Chondrocyte (in vitro differentiated cells): ENCODE measurements around the gene APP. TPM values are rescaled to one million over a fixed set of nuclear protein-coding genes. Genes with fewer than 3 reads are reported as not detected.

Source experiments
- DNase-seq: peaks from one replicate; pipeline ENCODE4 v3.0.0; 2021; ENCODE audit warnings: mixed read lengths, low spot score
- H3K27ac Mint-ChIP-seq: one replicate; pipeline ENCODE4 v1.8.0; 2021; ENCODE audit warnings: mild to moderate bottlenecking, moderate library complexity, mixed read lengths; ENCODE audit not compliant: unreplicated experiment
- H3K27me3 Mint-ChIP-seq: 2 replicates; pipeline ENCODE4 v1.8.0; 2021; ENCODE audit warnings: low read depth, mixed read lengths
- H3K36me3 Mint-ChIP-seq: 2 replicates; pipeline ENCODE4 v1.8.0; 2021; ENCODE audit warnings: low read depth, mixed read lengths
- H3K4me1 Mint-ChIP-seq: 2 replicates; pipeline ENCODE4 v1.8.0; 2021; ENCODE audit warnings: low read depth, mild to moderate bottlenecking, mixed read lengths
- H3K4me3 Mint-ChIP-seq: one replicate; pipeline ENCODE4 v1.8.0; 2021; ENCODE audit warnings: mild to moderate bottlenecking, moderate library complexity, mixed read lengths; ENCODE audit not compliant: unreplicated experiment
- H3K9me3 Mint-ChIP-seq: 2 replicates; pipeline ENCODE4 v1.8.0; 2021; ENCODE audit warnings: low read depth, mixed read lengths
- total RNA-seq: library from RNA; stranded (reverse); gene quantifications from 3 replicates; pipeline ENCODE4 v1.2.1, GENCODE V29; 2021
- TF ChIP-seq, protein P1 (sequence below): fragments of 200-600 bp; sonication (generic); IDR thresholded peaks from 2 replicates; pipeline ENCODE4 v1.5.0; 2021; ENCODE audit warnings: antibody characterized with exemption, mild to moderate bottlenecking, moderate library complexity

Gene APP
- total RNA-seq, 1 donor from 2014 or later, result 442 TPM

DNA sequence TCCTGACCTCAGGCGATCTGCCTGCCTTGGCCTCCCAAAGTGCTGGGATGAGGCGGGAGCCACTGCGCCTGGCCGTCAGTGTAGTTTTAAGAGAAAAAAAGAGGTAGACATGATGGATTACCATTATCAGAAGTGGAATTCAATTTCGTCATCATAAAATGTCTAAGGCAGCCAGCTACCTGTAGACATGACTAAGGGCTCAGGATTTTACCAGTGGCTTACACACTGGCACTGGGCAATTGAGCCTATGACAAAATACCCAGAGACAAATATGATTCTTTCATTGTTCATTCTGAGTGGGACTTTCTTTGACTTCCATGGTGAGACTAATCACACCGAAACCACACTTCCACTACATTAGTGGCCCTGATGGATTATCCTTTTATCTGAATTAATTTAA, 254.3 kb downstream of the APP start:
- Mint-ChIP-seq H3K27me3 (no peaks in the 10 kb centered on the region), H3K36me3 (peaks cover 5% of the 10 kb centered on the region), H3K27ac (no peak overlapping the region), H3K4me1 (peaks cover 22% of the 10 kb centered on the region), H3K4me3 (no peak overlapping the region), H3K9me3 (peaks cover 6% of the 10 kb centered on the region)
- DNase-seq, result no peak
- TF ChIP-seq, protein P1, sequence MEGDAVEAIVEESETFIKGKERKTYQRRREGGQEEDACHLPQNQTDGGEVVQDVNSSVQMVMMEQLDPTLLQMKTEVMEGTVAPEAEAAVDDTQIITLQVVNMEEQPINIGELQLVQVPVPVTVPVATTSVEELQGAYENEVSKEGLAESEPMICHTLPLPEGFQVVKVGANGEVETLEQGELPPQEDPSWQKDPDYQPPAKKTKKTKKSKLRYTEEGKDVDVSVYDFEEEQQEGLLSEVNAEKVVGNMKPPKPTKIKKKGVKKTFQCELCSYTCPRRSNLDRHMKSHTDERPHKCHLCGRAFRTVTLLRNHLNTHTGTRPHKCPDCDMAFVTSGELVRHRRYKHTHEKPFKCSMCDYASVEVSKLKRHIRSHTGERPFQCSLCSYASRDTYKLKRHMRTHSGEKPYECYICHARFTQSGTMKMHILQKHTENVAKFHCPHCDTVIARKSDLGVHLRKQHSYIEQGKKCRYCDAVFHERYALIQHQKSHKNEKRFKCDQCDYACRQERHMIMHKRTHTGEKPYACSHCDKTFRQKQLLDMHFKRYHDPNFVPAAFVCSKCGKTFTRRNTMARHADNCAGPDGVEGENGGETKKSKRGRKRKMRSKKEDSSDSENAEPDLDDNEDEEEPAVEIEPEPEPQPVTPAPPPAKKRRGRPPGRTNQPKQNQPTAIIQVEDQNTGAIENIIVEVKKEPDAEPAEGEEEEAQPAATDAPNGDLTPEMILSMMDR, result no peak

DNA sequence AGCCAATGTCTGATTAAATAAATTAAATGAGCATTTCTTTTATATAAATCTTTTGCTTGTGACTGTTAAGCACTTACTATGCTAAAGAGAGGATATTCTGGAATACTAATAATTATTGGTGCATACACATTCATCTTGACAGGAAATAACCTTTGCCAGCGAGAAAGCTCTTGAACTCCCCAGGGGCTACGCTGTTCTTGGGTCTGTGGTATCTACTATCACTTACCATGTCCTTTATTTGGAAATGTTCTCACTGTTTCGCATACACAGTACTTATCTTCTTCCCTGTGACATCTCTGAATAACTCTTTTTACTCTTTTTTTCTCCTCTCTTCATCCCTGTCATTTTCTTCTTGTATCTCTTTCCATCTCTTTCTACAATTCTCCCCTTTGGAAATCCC, 257.1 kb downstream of the APP start:
- H3K9me3 Mint-ChIP-seq, result peaks cover 6% of the 10 kb centered on the region
- H3K27me3 Mint-ChIP-seq, result no peaks in the 10 kb centered on the region
- peaks cover 22% of the 10 kb centered on the region for H3K4me1 Mint-ChIP-seq
- peaks cover 9% of the 10 kb centered on the region for H3K36me3 Mint-ChIP-seq
- no peak overlapping the region for H3K27ac Mint-ChIP-seq
- TF ChIP-seq, protein P1, result no peak
- no peak for DNase-seq
- no peak overlapping the region for H3K4me3 Mint-ChIP-seq

DNA sequence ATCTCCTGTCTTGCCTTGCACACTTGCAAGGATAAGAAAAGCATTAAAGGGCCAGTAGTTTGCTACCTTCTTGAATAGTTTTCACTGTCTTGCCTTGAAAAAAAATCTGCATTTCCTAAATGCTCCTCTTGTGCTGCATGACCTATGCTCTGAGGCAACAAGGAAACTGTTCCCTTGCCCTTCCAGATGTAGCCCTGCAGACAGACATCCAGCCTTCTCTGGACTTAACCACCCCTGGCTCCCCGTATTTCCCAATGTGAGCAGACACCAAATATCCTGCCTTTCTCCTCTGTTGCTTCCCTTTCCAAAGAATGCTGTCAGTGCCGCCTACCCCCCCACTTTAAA, 258.2 kb downstream of the APP start:
- Mint-ChIP-seq H3K27me3 (no peaks in the 10 kb centered on the region), H3K36me3 (peaks cover 6% of the 10 kb centered on the region), H3K27ac (no peak overlapping the region), H3K9me3 (no peaks in the 10 kb centered on the region), H3K4me1 (peaks cover 24% of the 10 kb centered on the region), H3K4me3 (no peak overlapping the region)
- DNase-seq, result no peak
- TF ChIP-seq, protein P1, result no peak

DNA sequence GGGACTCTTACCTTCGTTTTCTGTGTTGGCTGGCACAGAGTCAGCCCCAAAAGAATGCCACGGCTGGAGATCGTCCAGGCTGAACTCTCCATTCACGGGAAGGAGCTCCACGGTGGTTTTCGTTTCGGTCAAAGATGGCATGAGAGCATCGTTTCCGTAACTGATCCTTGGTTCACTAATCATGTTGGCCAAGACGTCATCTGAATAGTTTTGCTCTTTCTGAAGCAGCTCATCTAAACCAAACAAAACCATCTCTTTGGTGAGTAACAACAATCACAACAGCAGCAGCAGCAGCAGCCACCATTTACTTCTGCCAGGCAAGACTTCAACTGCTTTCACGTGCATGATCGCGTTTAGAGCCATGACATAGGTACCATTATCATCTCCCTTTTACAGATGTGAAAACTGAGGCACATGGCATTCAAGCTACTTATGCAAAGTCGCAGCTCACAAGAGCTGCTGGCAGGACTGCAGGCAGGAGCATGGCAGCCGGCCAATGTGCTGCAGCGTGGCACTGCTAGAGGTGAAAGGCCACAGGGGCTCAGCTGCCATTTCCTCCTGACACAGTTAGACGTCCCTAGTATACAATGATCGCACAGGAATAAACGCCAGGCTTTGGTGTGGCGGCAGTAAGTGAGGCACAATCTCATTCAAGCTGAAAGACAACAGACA, 258.7 kb downstream of the APP start:
- Mint-ChIP-seq H3K4me1 (peaks cover 24% of the 10 kb centered on the region), H3K9me3 (no peaks in the 10 kb centered on the region), H3K27me3 (no peaks in the 10 kb centered on the region), H3K36me3 (peaks cover 6% of the 10 kb centered on the region), H3K4me3 (no peak overlapping the region), H3K27ac (peak overlapping the region; percentile 45)
- TF ChIP-seq, protein P1, result no peak
- no peak for DNase-seq

DNA sequence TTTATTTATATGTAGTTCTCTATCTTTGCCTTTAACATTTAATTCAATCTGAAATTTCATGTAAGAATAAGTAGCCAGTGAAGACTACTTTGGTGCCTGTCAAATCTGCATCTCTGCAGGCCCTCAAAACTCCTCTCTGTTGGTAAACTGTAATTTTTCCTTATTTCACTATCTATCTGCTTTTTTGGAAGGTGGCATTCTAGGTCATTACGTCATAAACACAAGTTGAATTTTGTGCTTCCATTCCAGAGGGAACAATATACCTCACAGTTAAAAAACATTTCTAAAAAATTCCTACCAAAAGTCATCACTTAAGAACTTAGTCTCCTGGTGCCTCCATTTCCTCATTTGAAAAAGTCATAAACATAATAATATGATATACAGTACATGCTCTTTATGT, 259.8 kb downstream of the APP start:
- H3K4me3 Mint-ChIP-seq, result no peak overlapping the region
- DNase-seq, result no peak
- no peaks in the 10 kb centered on the region for H3K9me3 Mint-ChIP-seq
- TF ChIP-seq, protein P1, result no peak
- H3K4me1 Mint-ChIP-seq, result peaks cover 24% of the 10 kb centered on the region
- H3K36me3 Mint-ChIP-seq, result peaks cover 6% of the 10 kb centered on the region
- H3K27me3 Mint-ChIP-seq, result no peaks in the 10 kb centered on the region
- no peak overlapping the region for H3K27ac Mint-ChIP-seq
